GM23338 (cell line): ENCODE measurements around the gene TPRKB.
"Not testable (repeated sequence)": the region's sequence is repeated elsewhere in the genome, so short reads cannot be mapped to it uniquely, and the experiment has no call there.

Source experiments
- CREB1 ChIP-seq: fragments of 250-450 bp; sonication (Bioruptor Pico); IDR thresholded peaks from 2 replicates; pipeline ENCODE4 v1.5.0; 2020; ENCODE audit warnings: low read depth, mild to moderate bottlenecking, moderate library complexity
- CTCF ChIP-seq, 2 experiments: fragments of 200-600 bp in 1 of 2; sonication (generic) in 1 of 2; conservative IDR thresholded peaks; 2 replicates each; pipeline versions ENCODE4 v1.5.1 to v1.6.1; 2016 to 2017; ENCODE audit warnings: antibody characterized with exemption in 2 of 2, low read depth in 2 of 2, mild to moderate bottlenecking in 2 of 2, moderate library complexity in 1 of 2
- EZH2 ChIP-seq: fragments of 200-600 bp; sonication (generic); IDR thresholded peaks from one replicate; pipeline ENCODE4 v1.8.0; 2017; ENCODE audit warnings: antibody characterized with exemption, mild to moderate bottlenecking, low read depth; ENCODE audit not compliant: unreplicated experiment
- EZH2phosphoT487 ChIP-seq: fragments of 200-600 bp; sonication (generic); IDR thresholded peaks from one replicate; pipeline ENCODE4 v1.8.1; 2018; ENCODE audit warnings: antibody characterized with exemption; ENCODE audit not compliant: unreplicated experiment
- POLR2AphosphoS5 ChIP-seq: IDR thresholded peaks from 2 replicates; pipeline ENCODE4 v1.6.1; 2016; ENCODE audit warnings: antibody characterized with exemption, low read depth
- TF ChIP-seq, protein P1 (sequence below): IDR thresholded peaks from 2 replicates; pipeline ENCODE4 v1.6.1; 2016; ENCODE audit warnings: antibody characterized with exemption

DNA sequence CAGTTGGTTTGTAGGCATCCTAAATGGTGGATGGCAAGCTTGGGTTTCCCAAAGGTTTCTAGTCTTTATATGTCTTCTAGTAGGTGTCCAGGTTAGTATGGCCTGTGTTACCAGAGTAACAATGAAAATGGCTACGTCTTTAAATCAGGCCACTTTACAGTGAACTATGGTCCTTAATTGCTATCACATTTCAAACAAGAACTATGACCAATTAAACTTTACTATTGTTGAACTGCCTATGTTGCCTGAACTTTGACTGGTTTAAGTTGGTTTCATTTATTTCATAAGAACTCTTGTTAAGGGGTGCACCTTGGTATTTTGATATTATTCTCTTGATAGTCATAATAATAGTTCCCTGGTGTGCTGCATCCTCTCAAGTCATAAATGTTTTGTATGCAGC, 40.2 kb downstream of the TPRKB start:
- not testable (repeated sequence) for TF ChIP-seq CTCF (conservative IDR thresholded peaks at IDR 0.05; ENCODE audit: low read depth in 2 of 2); CREB1; EZH2; POLR2AphosphoS5; EZH2phosphoT487
- TF ChIP-seq, protein P1, sequence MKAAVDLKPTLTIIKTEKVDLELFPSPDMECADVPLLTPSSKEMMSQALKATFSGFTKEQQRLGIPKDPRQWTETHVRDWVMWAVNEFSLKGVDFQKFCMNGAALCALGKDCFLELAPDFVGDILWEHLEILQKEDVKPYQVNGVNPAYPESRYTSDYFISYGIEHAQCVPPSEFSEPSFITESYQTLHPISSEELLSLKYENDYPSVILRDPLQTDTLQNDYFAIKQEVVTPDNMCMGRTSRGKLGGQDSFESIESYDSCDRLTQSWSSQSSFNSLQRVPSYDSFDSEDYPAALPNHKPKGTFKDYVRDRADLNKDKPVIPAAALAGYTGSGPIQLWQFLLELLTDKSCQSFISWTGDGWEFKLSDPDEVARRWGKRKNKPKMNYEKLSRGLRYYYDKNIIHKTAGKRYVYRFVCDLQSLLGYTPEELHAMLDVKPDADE = not testable (repeated sequence)
